MV-4-11 (cell line): Measurements from ENCODE around the gene SWAP70.

ENCODE experiments used
- DNase-seq: peaks from one replicate; lab custom pipeline; 2025; lab: John Stamatoyannopoulos, UW

The SWAP70 gene

GRCh38 chr11:9776203-9776602, 112.3 kb downstream of the SWAP70 start:
- DNase-seq = no peak

- DNase-seq = no peak
These were observed 113.2 kb downstream of the SWAP70 start for GRCh38 chr11:9777066-9777465.

DNA sequence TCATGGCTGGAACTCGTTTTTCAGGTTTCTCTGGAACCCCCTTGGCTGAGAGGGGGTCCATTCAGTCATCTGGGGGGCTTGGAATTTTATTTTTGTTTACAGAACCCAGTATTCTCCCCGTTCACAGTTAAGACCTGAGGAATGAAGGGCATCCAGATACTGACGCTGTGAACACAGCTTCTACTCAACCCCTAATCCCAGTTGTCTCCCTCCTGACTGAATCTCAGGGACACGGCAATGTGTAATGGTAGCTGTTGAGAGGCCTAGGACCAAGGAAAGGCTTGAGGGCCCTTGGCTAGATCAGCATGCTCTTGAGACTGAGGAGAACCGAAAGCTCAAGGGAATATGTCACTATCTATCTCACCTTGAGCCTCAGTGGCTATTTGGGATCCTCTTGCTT, 113.6 kb downstream of the SWAP70 start:
- DNase-seq = no peak

DNA sequence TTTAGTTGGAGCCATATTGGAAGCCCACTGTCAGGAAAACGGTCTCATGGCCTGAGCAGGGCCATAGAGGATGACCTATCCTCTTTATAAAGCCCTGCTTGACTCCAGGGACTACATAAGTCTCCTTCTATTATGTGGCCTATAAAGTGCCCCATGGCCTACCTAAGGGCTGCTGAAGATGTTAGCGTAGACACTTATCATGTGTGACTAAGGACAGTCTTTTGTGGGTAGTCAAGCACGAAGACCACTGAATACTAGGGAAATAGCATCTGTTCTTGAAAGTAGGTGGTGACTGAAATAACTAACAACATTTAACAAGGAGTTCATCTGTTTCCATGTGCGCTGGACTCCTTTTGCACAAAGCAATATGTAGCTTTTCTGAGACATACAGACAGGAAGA, 117.1 kb downstream of the SWAP70 start:
- no peak for DNase-seq

- DNase-seq = no peak
These were observed 120.1 kb downstream of the SWAP70 start for GRCh38 chr11:9783986-9784385.

- no peak for DNase-seq
These were observed 120.9 kb downstream of the SWAP70 start for GRCh38 chr11:9784602-9785315.

GRCh38 chr11:9787260-9787659, 123.4 kb downstream of the SWAP70 start:
- DNase-seq = no peak

- DNase-seq = peak; percentile 94
These were observed 124.2 kb downstream of the SWAP70 start for GRCh38 chr11:9787981-9788521.

- no peak for DNase-seq
These were observed 126.0 kb downstream of the SWAP70 start for GRCh38 chr11:9789910-9790309.

DNA sequence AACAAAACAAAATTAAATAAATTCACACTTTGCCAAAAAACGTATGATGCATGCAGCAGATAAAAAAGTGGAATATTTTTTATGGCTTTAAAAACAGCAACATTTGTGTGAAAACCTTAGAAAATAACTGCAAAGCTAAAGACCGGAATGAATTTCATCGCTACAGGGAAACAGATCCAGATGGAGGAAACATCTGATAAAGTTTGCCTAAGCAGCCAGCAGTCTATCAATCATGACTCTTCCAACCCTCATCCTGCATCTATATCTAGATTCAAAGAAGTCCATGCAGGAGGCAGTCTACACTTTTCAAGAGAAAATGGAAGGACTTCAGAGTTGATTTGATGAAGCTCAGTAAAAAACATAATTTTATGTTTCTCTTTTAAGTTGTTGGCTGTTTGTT, 126.8 kb downstream of the SWAP70 start:
- no peak for DNase-seq

GRCh38 chr11:9796266-9796665, 132.4 kb downstream of the SWAP70 start:
- DNase-seq = no peak

DNA sequence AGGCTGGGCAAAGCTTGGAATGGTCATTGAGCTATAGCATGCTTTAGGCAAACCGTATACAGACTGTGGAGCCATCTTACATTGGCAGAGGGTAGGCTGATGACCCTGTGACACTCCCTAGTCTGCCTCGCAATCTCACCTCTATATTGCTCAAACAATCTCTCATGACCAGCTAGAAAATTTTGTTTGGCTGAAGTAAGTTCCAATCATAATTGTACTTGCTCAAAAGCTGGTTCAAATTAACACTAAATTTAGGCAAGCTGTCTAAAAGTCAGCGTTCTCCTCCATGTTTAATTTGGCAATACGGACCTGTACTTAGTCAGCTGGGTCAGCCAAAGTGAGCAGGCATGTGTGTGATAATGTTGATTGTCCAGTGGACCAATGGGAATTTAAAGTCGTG, 133.0 kb downstream of the SWAP70 start:
- no peak for DNase-seq

- DNase-seq = peak; percentile 6
These were observed 133.4 kb downstream of the SWAP70 start for GRCh38 chr11:9797300-9797699.

GRCh38 chr11:9799886-9800285, 136.0 kb downstream of the SWAP70 start:
- DNase-seq = no peak

DNA sequence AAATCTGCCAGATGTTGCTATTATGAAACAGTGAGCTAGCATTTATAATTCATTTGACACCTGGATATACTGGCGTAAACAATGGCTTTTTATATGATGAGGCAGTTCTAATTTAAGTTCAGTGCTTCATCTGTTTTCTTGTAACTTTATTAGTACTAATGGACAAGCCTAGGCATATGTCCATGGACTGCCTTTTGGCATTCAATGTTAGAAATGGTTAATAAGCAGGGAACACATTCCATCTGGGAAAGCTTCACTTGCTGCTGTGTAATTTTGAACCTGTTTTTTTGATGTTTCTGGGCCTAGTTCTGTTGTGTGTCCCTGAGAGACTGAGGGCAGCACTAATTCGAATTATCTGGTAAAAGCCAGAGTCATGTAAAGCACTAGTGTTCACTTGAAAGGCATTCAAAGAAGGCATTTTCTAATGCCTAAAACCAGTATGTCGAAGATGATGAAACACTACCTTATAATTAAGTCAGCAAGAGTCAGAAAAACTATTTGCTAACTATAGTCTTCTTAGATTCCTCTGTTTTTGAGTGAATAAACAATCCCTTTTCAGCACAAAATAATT, 138.5 kb downstream of the SWAP70 start:
- no peak for DNase-seq
